ENCODE data around the gene UBAP1L.

DNA sequence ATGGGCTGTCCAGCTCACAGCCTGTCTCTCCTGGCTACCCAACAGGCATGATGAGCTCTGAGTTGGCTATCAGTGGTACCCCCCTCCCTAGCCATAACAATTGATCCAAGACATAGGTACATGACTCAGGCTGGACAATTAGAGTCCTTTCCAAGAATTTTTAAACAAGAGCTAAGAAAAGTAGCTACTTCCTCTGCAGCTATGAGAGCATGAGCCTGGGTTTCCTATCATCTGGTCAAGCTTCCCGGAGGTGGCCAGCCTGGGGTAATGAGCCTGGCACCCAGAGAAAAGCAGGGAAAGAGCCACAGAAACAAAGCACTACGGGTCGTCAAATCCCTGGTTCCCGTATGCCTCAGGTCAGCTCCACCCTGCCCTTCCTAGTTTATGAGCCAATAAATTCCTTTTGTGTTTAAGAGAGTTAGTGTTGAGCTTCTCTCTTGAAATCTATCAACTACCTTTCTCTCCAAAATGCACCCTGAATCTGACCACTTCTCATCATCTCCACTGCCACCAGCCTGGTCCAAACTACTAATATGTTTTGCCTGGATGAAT is 72.1 kb downstream of the UBAP1L start:
- TF ChIP-seq, protein P1, sequence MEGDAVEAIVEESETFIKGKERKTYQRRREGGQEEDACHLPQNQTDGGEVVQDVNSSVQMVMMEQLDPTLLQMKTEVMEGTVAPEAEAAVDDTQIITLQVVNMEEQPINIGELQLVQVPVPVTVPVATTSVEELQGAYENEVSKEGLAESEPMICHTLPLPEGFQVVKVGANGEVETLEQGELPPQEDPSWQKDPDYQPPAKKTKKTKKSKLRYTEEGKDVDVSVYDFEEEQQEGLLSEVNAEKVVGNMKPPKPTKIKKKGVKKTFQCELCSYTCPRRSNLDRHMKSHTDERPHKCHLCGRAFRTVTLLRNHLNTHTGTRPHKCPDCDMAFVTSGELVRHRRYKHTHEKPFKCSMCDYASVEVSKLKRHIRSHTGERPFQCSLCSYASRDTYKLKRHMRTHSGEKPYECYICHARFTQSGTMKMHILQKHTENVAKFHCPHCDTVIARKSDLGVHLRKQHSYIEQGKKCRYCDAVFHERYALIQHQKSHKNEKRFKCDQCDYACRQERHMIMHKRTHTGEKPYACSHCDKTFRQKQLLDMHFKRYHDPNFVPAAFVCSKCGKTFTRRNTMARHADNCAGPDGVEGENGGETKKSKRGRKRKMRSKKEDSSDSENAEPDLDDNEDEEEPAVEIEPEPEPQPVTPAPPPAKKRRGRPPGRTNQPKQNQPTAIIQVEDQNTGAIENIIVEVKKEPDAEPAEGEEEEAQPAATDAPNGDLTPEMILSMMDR (IDR thresholded peaks at IDR 0.05): no peak
- TF ChIP-seq POLR2A (IDR thresholded peaks at IDR 0.05): no peak

Measured in testis (tissue), 2 donors.